NB4 (cell line): Measurements from ENCODE around the gene ANO8.

ENCODE experiments used
- CTCF ChIP-seq: IDR thresholded peaks from one replicate; pipeline ENCODE4 v1.5.1; 2012; ENCODE audit warnings: low read depth, low read length
- MYC ChIP-seq: IDR thresholded peaks from 2 replicates; pipeline ENCODE4 v1.6.1; 2011; ENCODE audit warnings: low read depth, low read length
- POLR2A ChIP-seq: IDR thresholded peaks from 2 replicates; pipeline ENCODE4 v1.6.1; 2011; ENCODE audit warnings: mild to moderate bottlenecking; ENCODE audit not compliant: insufficient read length; ENCODE audit errors: extremely low read depth
- TF ChIP-seq, protein P1 (sequence below): IDR thresholded peaks from 2 replicates; pipeline ENCODE4 v1.6.1; 2011; ENCODE audit warnings: low read depth, low read length

- no peak for TF ChIP-seq CTCF
- TF ChIP-seq POLR2A, result no peak
- TF ChIP-seq MYC, result no peak
- TF ChIP-seq, protein P1, sequence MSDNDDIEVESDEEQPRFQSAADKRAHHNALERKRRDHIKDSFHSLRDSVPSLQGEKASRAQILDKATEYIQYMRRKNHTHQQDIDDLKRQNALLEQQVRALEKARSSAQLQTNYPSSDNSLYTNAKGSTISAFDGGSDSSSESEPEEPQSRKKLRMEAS, result no peak
Measured at GRCh38 chr19:17325881-17326594, 8.6 kb downstream of the ANO8 start.
